Neural cell (in vitro differentiated cells): ENCODE results near the gene ASAP3.

ENCODE experiments used
- POLR2AphosphoS5 ChIP-seq: IDR thresholded peaks from 2 replicates; pipeline ENCODE4 v1.6.1; 2012
- REST ChIP-seq: IDR thresholded peaks from 2 replicates; pipeline ENCODE4 v1.6.1; 2012; ENCODE audit warnings: borderline replicate concordance
- TF ChIP-seq, protein P1 (sequence below): fragments of 450-650 bp; IDR thresholded peaks from 2 replicates; pipeline ENCODE4 v1.5.1; 2014; ENCODE audit warnings: antibody characterized with exemption, mild to moderate bottlenecking, moderate library complexity; ENCODE audit not compliant: poor library complexity, severe bottlenecking

- no peak for TF ChIP-seq POLR2AphosphoS5
- TF ChIP-seq, protein P1, sequence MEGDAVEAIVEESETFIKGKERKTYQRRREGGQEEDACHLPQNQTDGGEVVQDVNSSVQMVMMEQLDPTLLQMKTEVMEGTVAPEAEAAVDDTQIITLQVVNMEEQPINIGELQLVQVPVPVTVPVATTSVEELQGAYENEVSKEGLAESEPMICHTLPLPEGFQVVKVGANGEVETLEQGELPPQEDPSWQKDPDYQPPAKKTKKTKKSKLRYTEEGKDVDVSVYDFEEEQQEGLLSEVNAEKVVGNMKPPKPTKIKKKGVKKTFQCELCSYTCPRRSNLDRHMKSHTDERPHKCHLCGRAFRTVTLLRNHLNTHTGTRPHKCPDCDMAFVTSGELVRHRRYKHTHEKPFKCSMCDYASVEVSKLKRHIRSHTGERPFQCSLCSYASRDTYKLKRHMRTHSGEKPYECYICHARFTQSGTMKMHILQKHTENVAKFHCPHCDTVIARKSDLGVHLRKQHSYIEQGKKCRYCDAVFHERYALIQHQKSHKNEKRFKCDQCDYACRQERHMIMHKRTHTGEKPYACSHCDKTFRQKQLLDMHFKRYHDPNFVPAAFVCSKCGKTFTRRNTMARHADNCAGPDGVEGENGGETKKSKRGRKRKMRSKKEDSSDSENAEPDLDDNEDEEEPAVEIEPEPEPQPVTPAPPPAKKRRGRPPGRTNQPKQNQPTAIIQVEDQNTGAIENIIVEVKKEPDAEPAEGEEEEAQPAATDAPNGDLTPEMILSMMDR: no peak
- TF ChIP-seq REST: no peak
These were observed 45.4 kb downstream of the ASAP3 start for GRCh38 chr1:23438545-23438944.
